K562 treated with DMSO at 1 percent for 24 hours (cell line): Measurements from ENCODE around the gene CHRM2. TPM values are rescaled to one million over a fixed set of nuclear protein-coding genes. Genes with fewer than 3 reads are reported as not detected.

Experiments used
- total RNA-seq: library from RNA; unstranded; fragments of 300-600 nt; gene quantifications from 2 replicates; pipeline ENCODE4 v1.2.3, GENCODE V29; 2022; ENCODE audit warnings: low read depth; ENCODE audit not compliant: insufficient read depth

Gene CHRM2
- total RNA-seq, result not detected in 2 replicates

DNA sequence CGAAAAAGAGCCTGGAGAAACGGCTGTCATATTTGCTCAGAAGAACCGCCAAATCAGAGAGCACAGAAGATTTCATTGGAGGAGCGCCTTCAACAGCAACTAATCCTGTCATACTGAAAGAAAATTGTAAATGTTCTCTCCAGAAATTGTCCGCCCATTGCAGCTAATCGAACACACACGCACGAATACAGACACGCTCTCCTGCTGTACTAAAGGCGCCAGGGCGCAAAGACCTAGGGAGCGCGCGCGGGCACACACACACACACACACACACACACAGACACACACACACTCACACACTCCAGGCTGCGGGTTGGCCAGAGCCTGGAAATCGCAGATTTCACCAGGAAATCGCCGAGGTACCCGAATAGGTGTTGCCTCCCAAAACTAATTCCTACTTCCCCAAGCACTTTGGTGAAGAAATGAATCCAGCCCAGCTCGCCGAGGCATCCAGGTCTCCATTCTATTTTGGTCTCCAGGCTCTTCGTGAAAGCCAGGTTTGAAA, at the start of gene CHRM2:
CHRM2 (plus strand) TSS at position 157 of the 505 bp plus-strand sequence. CDS start 146,214 bp downstream, outside the sequence.

